Measurements from ENCODE around the gene RAG2.

The RAG2 gene

DNA sequence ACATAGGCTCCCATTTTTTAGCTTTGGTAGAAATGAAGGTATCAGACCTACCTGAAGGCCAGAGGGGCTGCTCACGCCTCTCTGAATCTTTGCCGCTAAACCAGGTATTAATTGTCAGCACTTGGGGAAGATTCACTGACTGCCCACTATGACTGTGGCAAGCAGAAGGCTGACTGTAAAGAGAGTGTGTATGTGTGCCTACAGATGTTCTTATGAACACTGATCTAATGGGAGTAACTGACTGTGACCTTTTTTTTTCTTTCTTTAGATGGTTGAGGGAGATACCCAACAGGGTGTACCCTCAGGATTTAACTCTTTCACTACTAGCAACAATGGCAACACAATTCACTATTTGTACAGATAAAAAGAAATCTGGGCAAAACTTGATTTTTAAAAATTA, at the start of gene RAG2:
RAG2 (minus strand) TSS at position 186 of the 400 bp plus-strand sequence. CDS start 4,068 bp downstream, outside the sequence.
- no peak for DNase-seq (ENCODE audit: low read depth in 3 of 3, low spot score in 1 of 3)

- DNase-seq (ENCODE audit: low read depth in 3 of 3, low spot score in 1 of 3) = no peak
Measured at GRCh38 chr11:36638556-36638955, 40.5 kb upstream of the RAG2 start.

- no peak for DNase-seq (ENCODE audit: low read depth in 3 of 3, low spot score in 1 of 3)
Measured at GRCh38 chr11:36635066-36635862, 37.2 kb upstream of the RAG2 start.

DNA sequence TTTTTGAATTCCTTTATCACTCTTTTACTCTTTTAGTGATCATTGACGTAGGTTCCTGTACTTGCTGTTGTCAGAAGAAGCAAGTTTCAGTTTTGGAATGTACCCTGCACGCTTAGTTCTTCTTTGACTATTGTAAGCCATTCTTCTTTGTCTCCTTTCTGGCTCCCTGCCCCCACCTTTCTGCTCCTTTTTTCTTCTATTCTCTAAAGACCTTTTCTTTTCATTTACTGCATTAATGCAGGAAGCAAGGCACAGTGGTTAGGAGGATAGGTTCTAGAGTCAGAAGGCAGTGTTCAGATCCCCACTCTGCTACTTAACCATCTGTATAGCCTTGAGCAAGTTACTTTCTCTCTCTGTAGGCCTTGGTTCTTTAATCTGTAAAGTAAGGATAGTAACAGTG, 33.7 kb upstream of the RAG2 start:
- no peak for DNase-seq (ENCODE audit: low read depth in 3 of 3, low spot score in 1 of 3)

- no peak for DNase-seq (ENCODE audit: low read depth in 3 of 3, low spot score in 1 of 3)
Measured at GRCh38 chr11:36628765-36629244, 30.8 kb upstream of the RAG2 start.

GRCh38 chr11:36628141-36628540, 30.1 kb upstream of the RAG2 start:
- no peak for DNase-seq (ENCODE audit: low read depth in 3 of 3, low spot score in 1 of 3)

DNA sequence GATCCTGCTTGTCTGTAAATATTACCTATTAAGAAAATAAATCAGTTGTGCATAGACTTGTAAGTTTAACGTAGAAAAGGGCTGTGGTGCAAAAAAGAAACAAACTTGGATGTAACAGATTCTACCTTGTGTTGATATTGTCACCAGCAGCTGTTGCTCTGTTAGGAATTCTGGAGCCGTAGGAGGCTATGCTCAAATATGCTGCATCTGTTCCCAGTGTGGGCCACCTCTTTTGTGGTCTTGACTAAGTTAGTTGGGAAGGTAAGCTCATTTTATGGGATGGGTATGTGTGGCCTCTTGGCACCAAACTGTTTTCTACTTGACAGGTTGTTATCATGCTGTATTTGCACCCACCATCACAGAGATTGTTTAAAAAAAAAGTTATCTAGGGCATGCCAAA, 29.4 kb upstream of the RAG2 start:
- DNase-seq (ENCODE audit: low read depth in 3 of 3, low spot score in 1 of 3) = no peak

- no peak for DNase-seq (ENCODE audit: low read depth in 3 of 3, low spot score in 1 of 3)
Measured at GRCh38 chr11:36627006-36627405, 29.0 kb upstream of the RAG2 start.

DNA sequence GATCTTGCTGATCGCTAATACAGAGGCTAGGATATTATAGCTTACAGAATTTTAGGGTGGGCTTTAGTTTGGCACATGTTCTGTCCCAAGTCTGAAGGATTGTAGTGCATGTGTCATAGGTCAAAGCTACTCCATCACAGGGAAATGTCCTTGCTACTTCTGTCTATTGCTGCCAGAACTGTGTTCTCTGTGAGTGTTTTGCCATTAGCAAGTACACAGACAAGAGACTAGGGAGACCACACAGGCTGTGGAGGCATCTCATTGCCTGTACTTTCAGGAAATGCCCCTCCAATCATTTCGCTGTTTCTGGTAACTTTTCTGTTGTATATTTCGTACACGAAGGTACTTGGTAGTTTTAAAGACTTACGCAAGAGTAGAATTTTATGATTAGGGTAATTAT, 25.5 kb upstream of the RAG2 start:
- no peak for DNase-seq (ENCODE audit: low read depth in 3 of 3, low spot score in 1 of 3)

- no peak for DNase-seq (ENCODE audit: low read depth in 3 of 3, low spot score in 1 of 3)
Measured at GRCh38 chr11:36622431-36623136, 24.5 kb upstream of the RAG2 start.

GRCh38 chr11:36620246-36620645, 22.2 kb upstream of the RAG2 start:
- no peak for DNase-seq (ENCODE audit: low read depth in 3 of 3, low spot score in 1 of 3)

DNA sequence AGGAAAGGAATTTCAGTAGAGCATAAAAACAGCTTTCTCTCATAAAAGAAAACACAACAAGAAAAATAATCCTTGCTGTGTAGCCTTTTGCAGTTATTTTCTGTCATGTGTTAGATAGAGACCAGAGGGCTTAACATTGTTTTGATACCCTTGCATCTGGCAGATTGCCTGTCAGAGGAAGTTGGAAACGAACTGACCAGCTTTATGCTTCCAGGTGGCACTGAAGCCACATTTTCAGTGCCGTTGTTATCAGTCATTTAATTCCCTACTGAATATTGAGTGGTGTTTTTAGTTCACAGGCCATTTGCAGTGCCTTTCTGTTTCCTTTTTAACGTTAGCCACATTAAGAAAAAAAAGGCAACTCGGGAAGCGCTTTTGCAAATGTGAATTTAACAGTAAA, 21.5 kb upstream of the RAG2 start:
- no peak for DNase-seq (ENCODE audit: low read depth in 3 of 3, low spot score in 1 of 3)

DNA sequence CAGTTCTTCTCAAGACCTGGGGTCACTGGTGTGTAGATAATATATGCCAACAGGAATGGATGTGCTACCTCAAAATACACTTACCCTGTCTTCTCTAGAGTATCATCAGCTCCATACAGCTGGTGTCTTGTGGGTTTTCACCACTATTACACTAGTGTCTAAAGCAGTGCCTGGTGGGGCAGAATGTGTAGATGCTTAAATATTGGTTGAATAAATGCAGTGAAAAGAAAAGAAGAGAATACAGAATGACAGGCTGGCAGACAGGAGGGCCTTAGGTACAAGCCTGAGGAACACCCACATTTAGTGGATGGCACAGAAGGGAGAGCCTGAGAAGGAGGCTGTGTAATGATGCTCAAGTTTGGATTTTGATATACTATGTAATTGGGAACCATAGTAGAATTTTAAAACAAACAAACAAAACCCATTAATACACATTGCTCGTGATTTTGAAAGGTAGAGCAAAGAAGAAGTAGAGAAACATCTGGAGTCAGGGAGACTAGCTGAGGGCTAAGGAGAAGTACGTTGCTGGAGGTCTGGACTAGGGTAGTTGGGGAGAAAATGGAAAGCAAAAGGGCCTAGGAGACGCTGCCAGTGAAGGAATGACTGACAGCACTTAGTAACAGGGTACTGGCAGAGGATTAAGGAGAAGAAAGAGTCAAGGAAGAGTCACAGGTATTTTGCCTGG, 20.5 kb upstream of the RAG2 start:
- no peak for DNase-seq (ENCODE audit: low read depth in 3 of 3, low spot score in 1 of 3)

DNA sequence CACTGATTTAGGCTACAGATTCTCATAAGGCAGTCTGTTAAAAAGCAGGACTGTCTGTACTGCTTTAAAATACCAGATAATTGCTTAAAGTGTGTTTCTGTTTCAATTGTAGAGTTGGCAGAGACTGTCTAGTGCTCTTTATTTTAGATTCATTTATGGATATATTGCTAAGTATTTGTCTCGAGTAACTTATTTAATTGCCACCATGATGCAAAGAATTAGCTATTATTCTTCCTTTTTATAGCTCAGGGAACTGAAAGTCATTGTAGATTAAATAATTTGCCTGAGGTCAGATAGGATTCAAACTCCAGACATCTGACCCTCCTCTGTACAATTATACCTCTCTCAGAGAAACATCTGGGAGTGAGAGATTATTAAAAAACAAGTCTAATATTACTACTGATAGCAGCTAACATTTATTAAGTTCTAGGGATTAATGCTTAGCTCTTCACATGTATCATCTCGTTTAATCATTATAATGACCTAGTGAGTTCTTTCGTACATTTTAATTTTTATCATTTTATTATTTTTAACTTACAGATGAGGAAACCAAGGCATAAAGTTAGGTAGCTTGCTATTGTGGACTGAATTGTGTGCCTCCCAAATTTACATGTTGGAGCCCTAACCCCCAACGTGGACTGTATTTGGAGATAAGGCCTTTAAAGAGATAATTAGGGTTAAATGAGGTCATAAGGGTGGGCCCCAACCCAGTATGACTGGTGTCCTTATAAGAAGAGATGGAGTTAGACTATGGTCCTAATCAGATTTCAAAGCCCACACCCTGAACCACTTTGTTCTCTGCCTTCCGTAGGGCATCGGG, 19.7 kb upstream of the RAG2 start:
- no peak for DNase-seq (ENCODE audit: low read depth in 3 of 3, low spot score in 1 of 3)

DNA sequence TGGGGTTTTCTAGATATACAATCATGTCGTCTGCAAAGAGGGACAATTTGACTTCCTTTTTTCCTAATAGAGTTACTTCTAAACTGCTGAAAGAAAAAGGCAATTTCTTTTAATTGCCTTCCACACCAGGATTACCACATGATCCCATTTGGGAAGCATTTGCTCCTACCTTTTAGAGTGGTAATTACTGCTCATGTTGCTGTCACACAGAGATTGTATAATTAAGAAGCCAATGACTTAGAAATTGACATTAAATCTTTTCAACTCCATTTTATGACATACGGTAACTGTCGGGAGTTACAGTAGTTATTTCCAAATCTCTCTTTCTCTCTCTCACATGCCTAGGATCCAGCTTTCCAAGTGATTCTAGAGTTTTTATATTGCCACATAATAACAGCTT, 17.8 kb upstream of the RAG2 start:
- DNase-seq (ENCODE audit: low read depth in 3 of 3, low spot score in 1 of 3) = no peak

DNA sequence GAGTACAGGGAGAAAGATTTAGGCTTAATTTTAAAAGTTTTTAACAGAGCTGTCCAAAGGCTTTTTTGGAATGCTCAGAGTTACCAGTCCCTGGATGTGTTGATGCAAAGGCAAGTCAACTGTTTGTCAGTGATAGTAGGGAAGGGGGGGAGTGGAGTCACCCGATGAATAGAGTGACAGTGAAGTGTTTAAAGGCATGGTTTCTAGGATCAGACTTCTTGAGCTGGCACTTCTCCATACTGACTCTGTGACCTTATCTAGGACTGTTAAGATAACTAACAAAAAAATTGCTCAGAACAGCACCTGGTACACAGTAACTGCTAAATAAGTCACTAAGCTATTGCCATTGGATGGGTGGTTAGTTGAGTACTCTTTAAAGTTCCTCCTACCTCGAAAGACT, 11.3 kb upstream of the RAG2 start:
- no peak for DNase-seq (ENCODE audit: low read depth in 3 of 3, low spot score in 1 of 3)

GRCh38 chr11:36608491-36609199, 10.6 kb upstream of the RAG2 start:
- DNase-seq (ENCODE audit: low read depth in 3 of 3, low spot score in 1 of 3) = no peak

- no peak for DNase-seq (ENCODE audit: low read depth in 3 of 3, low spot score in 1 of 3)
Measured at GRCh38 chr11:36605221-36606216, 7.5 kb upstream of the RAG2 start.

- DNase-seq (ENCODE audit: low read depth in 3 of 3, low spot score in 1 of 3) = no peak
Measured at GRCh38 chr11:36602135-36602534, 4.1 kb upstream of the RAG2 start.

Data from stimulated activated CD4-positive, alpha-beta T cell treated with anti-CD3 and anti-CD28 coated beads, TNF-alpha, amount 100 ng/mL, for 1 hour (primary cell).